AG04450 (cell line): ENCODE results near the gene HUS1. TPM values are rescaled to one million over a fixed set of nuclear protein-coding genes. Genes with fewer than 3 reads are reported as not detected.
A peak's percentile ranks its signal among the peaks of the same experiment; 100 is the strongest.
"Not testable (repeated sequence)": the region's sequence is repeated elsewhere in the genome, so short reads cannot be mapped to it uniquely, and the experiment has no call there.

Experiments
- CTCF ChIA-PET: fragments of 300-600, 350-600 bp; formaldehyde crosslinking; extraction: SDS; loops from one replicate; lab custom pipeline; 2022; ENCODE audit warnings: antibody characterized with exemption, inconsistent platforms; lab: Charles Lee
- POLR2A ChIA-PET: fragments of 350-600 bp; formaldehyde crosslinking; extraction: SDS; loops from one replicate; lab custom pipeline; 2021; ENCODE audit warnings: antibody characterized with exemption, inconsistent platforms; lab: Yijun Ruan, JAX
- DNase-seq: peaks from one replicate; pipeline ENCODE4 v3.0.0-alpha.2; 2011; ENCODE audit warnings: low read depth, low spot score
- H3K27ac ChIP-seq: one replicate; pipeline ENCODE4 v1.5.1; 2012; ENCODE audit warnings: low read depth, low read length, control low read depth
- H3K27me3 ChIP-seq: one replicate; pipeline ENCODE4 v1.6.0; 2012; ENCODE audit warnings: low read length; ENCODE audit not compliant: control insufficient read depth, insufficient read depth
- H3K4me3 ChIP-seq: 2 replicates; pipeline ENCODE4 v1.5.1; 2011; ENCODE audit warnings: mild to moderate bottlenecking, low read depth, low read length, control low read depth
- H3K9me3 ChIP-seq: 2 replicates; pipeline ENCODE4 v1.5.1; 2012; ENCODE audit warnings: low read length; ENCODE audit not compliant: control insufficient read depth, insufficient read depth
- polyA plus RNA-seq: library from polyadenylated mRNA; depleted of rRNA; stranded (reverse); fragments of >200 nt; gene quantifications from 2 replicates; pipeline ENCODE4 v1.2.3, GENCODE V29; 2011
- TF ChIP-seq, protein P1 (sequence below): IDR thresholded peaks from 2 replicates; pipeline ENCODE4 v1.5.1; 2011; ENCODE audit warnings: low read depth, low read length, control low read depth, inconsistent platforms

HUS1 gene
- polyA plus RNA-seq, 1 experiment = 27.9 TPM

DNA sequence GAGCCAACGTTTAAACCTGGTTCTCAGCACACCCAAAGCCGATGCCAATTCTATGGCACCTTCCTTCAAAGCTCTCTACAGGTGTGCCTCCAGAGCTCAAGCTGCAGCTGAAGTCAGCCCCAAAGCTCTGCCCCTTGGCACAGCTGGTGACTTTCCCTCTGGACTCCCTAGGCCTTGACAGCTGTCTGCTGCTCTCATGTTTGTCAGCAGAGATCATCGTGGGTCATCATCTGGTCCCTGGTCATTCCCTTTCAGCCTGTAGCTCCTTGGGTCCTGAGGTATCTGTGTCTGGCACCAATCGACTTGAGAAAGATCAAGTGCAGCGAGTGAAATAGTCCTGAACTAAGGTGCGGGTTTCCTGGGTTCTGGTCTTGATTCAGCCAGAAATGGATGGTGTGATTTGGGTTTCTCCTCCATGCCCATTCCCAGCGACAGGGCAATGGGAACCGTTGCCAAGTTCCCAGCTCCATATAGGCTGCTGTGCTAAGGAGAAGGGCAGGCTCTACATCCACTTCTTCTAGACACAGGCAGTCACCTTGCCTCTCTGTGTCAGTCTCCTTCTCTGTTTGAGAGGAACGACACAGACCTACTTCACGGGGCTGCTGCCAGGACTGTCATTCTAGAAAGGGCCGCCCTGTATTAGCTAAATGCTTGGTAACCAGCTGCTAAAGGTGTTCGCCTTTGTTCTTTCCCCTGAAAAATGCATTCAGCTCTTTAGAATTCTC, 34.7 kb downstream of the HUS1 start:
- POLR2A ChIA-PET = interaction anchor here (0.6 to 0.7 kb wide), 2 partner anchors 18 to 23 kb away, joined by 4 to 6 read pairs; no protein-coding TSS in a partner anchor

DNA sequence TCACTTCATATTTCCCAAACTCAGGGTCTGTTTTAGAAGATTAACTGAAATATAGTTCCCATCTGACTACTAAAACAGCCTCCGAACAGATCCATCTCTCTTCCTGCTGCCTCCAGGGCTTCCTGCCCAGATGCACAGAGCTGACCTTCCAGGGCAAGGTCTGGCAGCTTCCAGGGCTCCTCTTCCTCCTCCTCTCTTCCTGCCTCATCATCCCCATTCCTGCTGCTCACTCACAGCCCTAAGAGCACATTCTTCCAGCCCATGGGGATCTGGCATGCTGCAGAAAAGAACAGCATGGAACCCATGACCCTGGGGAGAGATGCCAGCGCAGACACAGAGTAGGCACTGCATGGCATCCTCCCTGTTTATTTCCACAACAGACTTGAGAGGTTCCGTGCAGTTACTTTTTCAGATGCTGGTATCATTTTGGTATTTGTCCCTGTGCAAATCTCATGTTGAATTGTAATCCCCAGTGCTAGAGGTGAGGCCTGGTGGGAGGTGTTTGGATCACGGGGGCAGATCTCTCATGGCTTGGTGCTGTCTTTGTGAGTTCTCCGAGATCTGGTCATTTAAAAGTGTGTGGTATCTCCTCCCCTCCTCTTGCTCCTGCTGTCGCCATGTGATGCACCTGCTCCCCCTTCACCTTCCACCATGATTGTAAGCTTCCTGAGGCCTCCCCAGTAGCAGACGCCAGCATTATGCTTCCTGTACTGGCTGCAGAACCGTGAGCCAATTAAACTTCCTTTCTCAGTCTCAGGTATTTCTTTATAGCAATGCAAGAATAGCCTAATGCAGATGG, 35.5 kb downstream of the HUS1 start:
- Histone ChIP-seq H3K27me3 (no peaks in the 10 kb centered on the region), H3K9me3 (no peaks in the 10 kb centered on the region), H3K27ac (no peak overlapping the region), H3K4me3 (no peak overlapping the region)
- ChIA-PET CTCF (interaction anchor here (1.3 to 6.7 kb wide), 22 partner anchors 10 to 678 kb away, joined by 3 to 76 read pairs (median 6); no protein-coding TSS in a partner anchor), POLR2A (interaction anchor here (0.6 kb wide), 1 partner anchor 18 kb away, joined by 6 read pairs; no protein-coding TSS in a partner anchor)
- TF ChIP-seq, protein P1, sequence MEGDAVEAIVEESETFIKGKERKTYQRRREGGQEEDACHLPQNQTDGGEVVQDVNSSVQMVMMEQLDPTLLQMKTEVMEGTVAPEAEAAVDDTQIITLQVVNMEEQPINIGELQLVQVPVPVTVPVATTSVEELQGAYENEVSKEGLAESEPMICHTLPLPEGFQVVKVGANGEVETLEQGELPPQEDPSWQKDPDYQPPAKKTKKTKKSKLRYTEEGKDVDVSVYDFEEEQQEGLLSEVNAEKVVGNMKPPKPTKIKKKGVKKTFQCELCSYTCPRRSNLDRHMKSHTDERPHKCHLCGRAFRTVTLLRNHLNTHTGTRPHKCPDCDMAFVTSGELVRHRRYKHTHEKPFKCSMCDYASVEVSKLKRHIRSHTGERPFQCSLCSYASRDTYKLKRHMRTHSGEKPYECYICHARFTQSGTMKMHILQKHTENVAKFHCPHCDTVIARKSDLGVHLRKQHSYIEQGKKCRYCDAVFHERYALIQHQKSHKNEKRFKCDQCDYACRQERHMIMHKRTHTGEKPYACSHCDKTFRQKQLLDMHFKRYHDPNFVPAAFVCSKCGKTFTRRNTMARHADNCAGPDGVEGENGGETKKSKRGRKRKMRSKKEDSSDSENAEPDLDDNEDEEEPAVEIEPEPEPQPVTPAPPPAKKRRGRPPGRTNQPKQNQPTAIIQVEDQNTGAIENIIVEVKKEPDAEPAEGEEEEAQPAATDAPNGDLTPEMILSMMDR = no peak
- no peak for DNase-seq

More for the DNA sequence above, 34.7 kb downstream of the HUS1 start:
- TF ChIP-seq, protein P1 = no peak; the same call in 1 of the 2 replicates
- Histone ChIP-seq H3K27ac (no peak overlapping the region), H3K4me3 (no peak overlapping the region), H3K27me3 (no peaks in the 10 kb centered on the region), H3K9me3 (no peaks in the 10 kb centered on the region)
- CTCF ChIA-PET = interaction anchor here (0.6 to 6.7 kb wide), 46 partner anchors 9 to 680 kb away, joined by 3 to 76 read pairs (median 5); no protein-coding TSS in a partner anchor
- no peak for DNase-seq

DNA sequence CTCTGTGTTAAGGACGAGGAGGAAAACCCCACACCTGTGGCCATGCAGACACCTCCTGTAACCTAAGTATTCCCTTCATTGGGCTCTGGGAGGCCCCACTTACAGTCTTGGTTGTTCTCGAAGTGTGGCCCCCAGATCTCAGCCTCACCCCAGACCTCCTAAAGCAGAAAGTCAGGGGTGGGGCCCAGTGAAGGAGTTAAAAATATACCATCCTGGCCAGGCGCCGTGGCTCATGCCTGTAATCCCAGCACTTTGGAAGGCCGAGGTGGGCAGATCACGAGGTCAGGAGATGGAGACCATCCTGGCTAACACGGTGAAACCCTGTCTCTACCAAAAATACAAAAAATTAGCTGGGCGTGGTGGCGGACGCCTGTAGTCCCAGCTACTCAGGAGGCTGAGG, 36.8 kb downstream of the HUS1 start:
- H3K27me3 ChIP-seq, DNase-seq, H3K4me3 ChIP-seq, H3K27ac ChIP-seq, POLR2A ChIA-PET, H3K9me3 ChIP-seq: not testable (repeated sequence)
- CTCF ChIA-PET = interaction anchor here (3.5 to 5.9 kb wide), 2 partner anchors 211 to 676 kb away, joined by 23 to 58 read pairs; no protein-coding TSS in a partner anchor

DNA sequence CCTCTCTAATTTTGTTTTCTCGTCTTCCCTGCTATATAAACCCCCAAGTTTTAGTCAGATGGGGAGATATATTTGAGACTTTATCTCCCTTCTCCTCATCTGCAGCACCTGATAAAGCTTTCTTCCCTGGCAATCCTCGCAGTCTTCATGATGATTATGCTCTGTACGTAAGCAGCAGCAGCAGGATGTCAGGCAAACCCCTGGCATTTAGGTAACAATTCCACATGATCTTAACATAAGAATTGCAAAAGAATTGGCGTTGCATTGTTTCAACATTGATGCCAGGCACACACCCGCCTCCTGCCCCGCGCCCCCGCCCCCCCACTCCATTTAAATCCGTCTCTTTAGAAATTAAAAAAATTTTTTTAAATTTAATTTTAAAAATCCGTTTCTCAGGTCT, 37.3 kb downstream of the HUS1 start:
- CTCF ChIA-PET = interaction anchor here (1.0 to 5.9 kb wide), 3 partner anchors 27 to 676 kb away, joined by 3 to 23 read pairs (median 7); no protein-coding TSS in a partner anchor
- no peak for DNase-seq
- Histone ChIP-seq H3K4me3 (no peak overlapping the region), H3K27me3 (no peaks in the 10 kb centered on the region), H3K9me3 (no peaks in the 10 kb centered on the region), H3K27ac (peak overlapping the region; percentile 43)
- POLR2A ChIA-PET = no interaction called here
- TF ChIP-seq, protein P1 = no peak

GRCh38 chr7:47941136-47941844, 38.1 kb downstream of the HUS1 start:
- POLR2A ChIA-PET = interaction anchor here (0.7 to 1.1 kb wide), 2 partner anchors 26 to 459 kb away, joined by 3 to 4 read pairs; no protein-coding TSS in a partner anchor
- Histone ChIP-seq H3K4me3 (no peak overlapping the region), H3K27me3 (no peaks in the 10 kb centered on the region), H3K9me3 (no peaks in the 10 kb centered on the region), H3K27ac (peak overlapping the region; percentile 93)
- no peak for DNase-seq
- TF ChIP-seq, protein P1 = no peak
- CTCF ChIA-PET = interaction anchor here (0.9 to 5.9 kb wide), 5 partner anchors 28 to 675 kb away, joined by 3 to 23 read pairs (median 4); no protein-coding TSS in a partner anchor
